HEK293 (cell line): ENCODE results near the gene SMIM29.

Experiments
- CTCF ChIA-PET: fragments of 350-600 bp; formaldehyde crosslinking; extraction: SDS; loops from one replicate; lab custom pipeline; 2021; ENCODE audit warnings: antibody characterized with exemption; lab: Yijun Ruan, JAX
- POLR2A ChIA-PET: fragments of 300-600 bp; formaldehyde crosslinking; extraction: SDS; loops from one replicate; lab custom pipeline; 2020; ENCODE audit warnings: antibody characterized with exemption, inconsistent platforms; lab: Yijun Ruan, JAX
- H3K27ac ChIP-seq: fragments of 200-500 bp; sonication (Bioruptor generic); 2 replicates; pipeline ENCODE4 v1.5.1; 2014; ENCODE audit warnings: low read depth, low read length, control low read depth, inconsistent platforms; ENCODE audit errors: extremely low read depth
- H3K36me3 ChIP-seq, 2 experiments: fragments of 200-500 bp in 1 of 2; sonication (Bioruptor generic) in 1 of 2; 1 replicate in 1 of 2; 2 replicates in 1 of 2; pipeline ENCODE4 v1.5.1; 2014 to 2017; ENCODE audit warnings: inconsistent platforms in 2 of 2, low read length in 2 of 2; ENCODE audit not compliant: control insufficient read depth in 2 of 2, insufficient read depth in 1 of 2
- H3K4me1 ChIP-seq: fragments of 200-500 bp; sonication (Bioruptor generic); 2 replicates; pipeline ENCODE4 v1.5.1; 2014; ENCODE audit warnings: mild to moderate bottlenecking, low read length, inconsistent platforms; ENCODE audit not compliant: control insufficient read depth, insufficient read depth
- H3K4me3 ChIP-seq: 2 replicates; pipeline ENCODE4 v1.5.1; 2011; ENCODE audit warnings: low read depth, mild to moderate bottlenecking, control low read depth, low read length, moderate library complexity
- H3K9me3 ChIP-seq: fragments of 200-500 bp; sonication (Bioruptor generic); 2 replicates; pipeline ENCODE4 v1.5.1; 2014; ENCODE audit warnings: low read depth, low read length, inconsistent platforms; ENCODE audit not compliant: control insufficient read depth, insufficient read depth
- EGR2 ChIP-seq: fragments of 450-650 bp; formaldehyde crosslinking; IDR thresholded peaks from 2 replicates; pipeline ENCODE4 v1.5.1; 2016; ENCODE audit warnings: low read depth, missing biosample characterization, missing genetic modification characterization
- GLIS2 ChIP-seq: fragments of 450-650 bp; formaldehyde crosslinking; IDR thresholded peaks from 2 replicates; pipeline ENCODE4 v1.5.1; 2016; ENCODE audit warnings: missing biosample characterization, missing genetic modification characterization
- OVOL3 ChIP-seq: fragments of 450-650 bp; formaldehyde crosslinking; IDR thresholded peaks from 2 replicates; pipeline ENCODE4 v1.5.1; 2016; ENCODE audit warnings: missing biosample characterization, missing genetic modification characterization
- PRDM1 ChIP-seq: fragments of 450-650 bp; formaldehyde crosslinking; IDR thresholded peaks from 2 replicates; pipeline ENCODE4; 2016; ENCODE audit warnings: missing biosample characterization, missing genetic modification characterization
- SCRT1 ChIP-seq: fragments of 450-650 bp; formaldehyde crosslinking; IDR thresholded peaks from 2 replicates; pipeline ENCODE4 v1.5.1; 2016; ENCODE audit warnings: missing biosample characterization, missing genetic modification characterization, borderline replicate concordance
- SCRT2 ChIP-seq: fragments of 450-650 bp; formaldehyde crosslinking; IDR thresholded peaks from 2 replicates; pipeline ENCODE4 v1.5.1; 2016; ENCODE audit warnings: missing biosample characterization, missing genetic modification characterization
- WT1 ChIP-seq: fragments of 450-650 bp; formaldehyde crosslinking; IDR thresholded peaks from 2 replicates; pipeline ENCODE4 v1.5.1; 2016; ENCODE audit warnings: missing biosample characterization, missing genetic modification characterization
- YY1 ChIP-seq: fragments of 450-650 bp; formaldehyde crosslinking; IDR thresholded peaks from 2 replicates; pipeline ENCODE4 v1.5.1; 2018; ENCODE audit warnings: missing biosample characterization, missing genetic modification characterization
- ZFHX2 ChIP-seq: fragments of 450-650 bp; formaldehyde crosslinking; conservative IDR thresholded peaks from 2 replicates; pipeline ENCODE4 v1.5.1; 2016; ENCODE audit warnings: missing biosample characterization, missing genetic modification characterization
- ZNF112 ChIP-seq: fragments of 450-650 bp; formaldehyde crosslinking; IDR thresholded peaks from 2 replicates; pipeline ENCODE4 v1.5.0; 2017; ENCODE audit warnings: missing biosample characterization, missing genetic modification characterization
- ZNF132 ChIP-seq: fragments of 450-650 bp; formaldehyde crosslinking; IDR thresholded peaks from 2 replicates; pipeline ENCODE4 v1.5.1; 2017; ENCODE audit warnings: missing biosample characterization, missing genetic modification characterization, borderline replicate concordance
- ZNF140 ChIP-seq: fragments of 450-650 bp; formaldehyde crosslinking; IDR thresholded peaks from 2 replicates; pipeline ENCODE4 v1.5.1; 2016; ENCODE audit warnings: missing biosample characterization, missing genetic modification characterization
- ZNF157 ChIP-seq: fragments of 450-650 bp; formaldehyde crosslinking; IDR thresholded peaks from 2 replicates; pipeline ENCODE4 v1.5.1; 2016; ENCODE audit warnings: missing biosample characterization, missing genetic modification characterization
- ZNF169 ChIP-seq: fragments of 450-650 bp; formaldehyde crosslinking; IDR thresholded peaks from 2 replicates; pipeline ENCODE4 v1.5.1; 2016; ENCODE audit warnings: missing biosample characterization, missing genetic modification characterization
- ZNF184 ChIP-seq: fragments of 450-650 bp; IDR thresholded peaks from 2 replicates; pipeline ENCODE4 v1.5.1; 2018; ENCODE audit warnings: missing biosample characterization, mild to moderate bottlenecking, missing genetic modification characterization
- ZNF239 ChIP-seq: fragments of 450-650 bp; formaldehyde crosslinking; IDR thresholded peaks from 2 replicates; pipeline ENCODE4 v1.5.1; 2016; ENCODE audit warnings: missing biosample characterization, missing genetic modification characterization
- ZNF274 ChIP-seq, 2 experiments: fragments of 200-500 bp in 1 of 2; fragments of 450-650 bp in 1 of 2; sonication (Bioruptor generic) in 1 of 2; formaldehyde crosslinking in 1 of 2; IDR thresholded peaks; 2 replicates each; pipeline versions ENCODE4 v1.5.1 to v1.6.1; 2014 to 2016; ENCODE audit warnings: borderline replicate concordance in 1 of 2, inconsistent platforms in 1 of 2, low read length in 1 of 2, missing biosample characterization in 1 of 2, missing genetic modification characterization in 1 of 2
- ZNF302 ChIP-seq: fragments of 450-650 bp; formaldehyde crosslinking; IDR thresholded peaks from 2 replicates; pipeline ENCODE4 v1.5.1; 2016; ENCODE audit warnings: missing biosample characterization, missing genetic modification characterization, low read depth
- ZNF341 ChIP-seq: fragments of 450-650 bp; formaldehyde crosslinking; IDR thresholded peaks from 2 replicates; pipeline ENCODE4; 2016; ENCODE audit warnings: low read depth, missing biosample characterization, missing genetic modification characterization
- ZNF560 ChIP-seq: fragments of 450-650 bp; formaldehyde crosslinking; IDR thresholded peaks from 2 replicates; pipeline ENCODE4 v1.5.1; 2017; ENCODE audit warnings: missing biosample characterization, missing genetic modification characterization, borderline replicate concordance
- ZNF610 ChIP-seq: fragments of 450-650 bp; formaldehyde crosslinking; IDR thresholded peaks from 2 replicates; pipeline ENCODE4 v1.5.1; 2016; ENCODE audit warnings: missing biosample characterization, missing genetic modification characterization, borderline replicate concordance
- ZNF621 ChIP-seq: fragments of 450-650 bp; formaldehyde crosslinking; IDR thresholded peaks from 2 replicates; pipeline ENCODE4 v1.5.1; 2017; ENCODE audit warnings: missing biosample characterization, missing genetic modification characterization
- ZNF747 ChIP-seq: fragments of 450-650 bp; formaldehyde crosslinking; IDR thresholded peaks from 2 replicates; pipeline ENCODE4 v1.5.1; 2016; ENCODE audit warnings: missing biosample characterization, missing genetic modification characterization
- ZNF777 ChIP-seq: fragments of 450-650 bp; formaldehyde crosslinking; IDR thresholded peaks from 2 replicates; pipeline ENCODE4 v1.5.1; 2017; ENCODE audit warnings: missing biosample characterization, missing genetic modification characterization, borderline replicate concordance
- TF ChIP-seq, protein P1 (sequence below): fragments of 450-650 bp; formaldehyde crosslinking; IDR thresholded peaks from 2 replicates; pipeline ENCODE4 v1.5.1; 2016; ENCODE audit warnings: missing biosample characterization, missing genetic modification characterization

The SMIM29 gene

DNA sequence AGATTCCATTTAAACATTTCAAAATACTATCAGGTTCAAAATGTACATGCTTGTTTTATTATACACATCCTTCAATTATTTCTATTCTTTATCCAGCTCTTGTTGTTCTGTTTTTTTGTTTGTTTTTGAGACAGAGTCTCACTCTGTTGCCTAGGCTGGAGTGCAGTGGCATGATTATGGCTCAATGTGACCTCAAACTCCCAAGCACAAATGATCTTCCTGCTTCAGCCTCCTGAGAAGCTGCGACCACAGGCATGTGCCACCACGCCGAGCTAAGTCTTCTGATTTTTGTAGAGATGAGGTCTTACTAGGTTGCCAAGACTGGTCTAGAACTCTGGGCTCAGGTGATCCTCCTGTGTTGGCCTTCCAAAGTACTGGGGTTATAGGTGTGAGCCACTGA, 44.1 kb upstream of the SMIM29 start (continued):
- TF ChIP-seq ZNF157 (no peak), ZNF132 (tag by site-specific recombination) (no peak), SCRT2 (tag by site-specific recombination) (no peak)

DNA sequence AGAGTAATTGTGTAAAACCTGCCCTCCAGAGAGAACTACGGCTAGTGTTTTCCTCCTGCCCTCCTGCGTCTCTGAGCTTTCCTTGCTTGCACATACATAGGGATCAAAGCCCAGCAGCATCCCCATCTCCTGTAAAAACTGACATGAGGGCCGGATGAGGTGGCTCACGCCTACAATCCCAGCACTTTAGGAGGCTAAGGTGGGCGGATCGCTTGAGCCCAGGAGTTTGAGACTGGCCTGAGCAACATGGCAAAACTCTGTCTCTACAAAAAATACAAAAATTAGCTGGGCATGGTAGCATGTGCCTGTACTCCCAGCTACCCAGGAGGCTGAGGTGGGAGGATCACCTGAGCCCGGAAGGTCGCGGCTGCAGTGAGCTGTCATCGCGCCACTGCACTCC, 40.3 kb upstream of the SMIM29 start:
- ChIA-PET POLR2A (interaction anchor here (0.6 kb wide), 1 partner anchor 127 kb away, joined by 3 read pairs; no protein-coding TSS in a partner anchor), CTCF (no interaction called here)
- H3K4me1 ChIP-seq: no peaks in the 10 kb centered on the region
- no peak overlapping the region for H3K27ac ChIP-seq
- H3K9me3 ChIP-seq: no peaks in the 10 kb centered on the region
- peaks cover 5 to 23% of the 10 kb centered on the region in 2 experiments; a peak in 2 of 3 replicates for H3K36me3 ChIP-seq
- H3K4me3 ChIP-seq: no peak overlapping the region
- no peak for TF ChIP-seq SCRT2 (tag by site-specific recombination)
- peak; percentile 81 for TF ChIP-seq ZFHX2
- TF ChIP-seq ZNF621 (tag by site-specific recombination): no peak
- no peak for TF ChIP-seq ZNF274 (IDR thresholded peaks at IDR 0.05; ENCODE audit: low read length)
- TF ChIP-seq ZNF274 (tag by site-specific recombination; IDR thresholded peaks at IDR 0.05; ENCODE audit: borderline replicate concordance): no peak
- peak; percentile 71 for TF ChIP-seq EGR2 (tag by site-specific recombination)
- TF ChIP-seq ZNF184 (tag by site-specific recombination): no peak
- TF ChIP-seq, all 188 proteins: peak for 2

DNA sequence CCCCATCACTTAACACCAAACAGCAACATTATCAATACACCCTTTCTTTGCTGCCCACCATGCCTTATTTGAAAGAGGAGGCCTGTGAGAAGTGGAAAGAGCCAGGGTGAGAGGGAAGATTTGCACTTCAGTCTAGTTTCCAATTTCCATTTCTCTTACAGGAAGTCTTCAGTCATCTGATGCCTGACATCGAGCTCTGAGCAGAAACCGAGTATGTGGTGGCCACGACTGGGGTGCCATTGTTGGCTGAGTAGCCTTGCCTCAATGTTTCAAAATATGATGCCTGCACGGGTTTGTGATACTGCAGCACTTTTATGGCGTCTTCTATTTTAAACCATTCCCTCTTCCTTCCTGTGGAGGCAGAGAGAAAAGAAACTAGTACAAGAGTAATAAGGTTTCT, 39.8 kb upstream of the SMIM29 start:
- Histone ChIP-seq H3K9me3 (no peaks in the 10 kb centered on the region), H3K36me3 (peaks cover 5 to 28% of the 10 kb centered on the region in 2 experiments; a peak in 2 of 3 replicates), H3K4me1 (no peaks in the 10 kb centered on the region), H3K27ac (no peak overlapping the region), H3K4me3 (no peak overlapping the region)
- TF ChIP-seq YY1 (tag by site-specific recombination): no peak
- no peak for TF ChIP-seq WT1 (tag by site-specific recombination)
- TF ChIP-seq PRDM1 (tag by site-specific recombination): no peak
- no peak for TF ChIP-seq ZNF610 (tag by site-specific recombination)
- no peak for TF ChIP-seq ZNF341 (tag by site-specific recombination)
- TF ChIP-seq ZNF302: no peak
- TF ChIP-seq, protein P1, sequence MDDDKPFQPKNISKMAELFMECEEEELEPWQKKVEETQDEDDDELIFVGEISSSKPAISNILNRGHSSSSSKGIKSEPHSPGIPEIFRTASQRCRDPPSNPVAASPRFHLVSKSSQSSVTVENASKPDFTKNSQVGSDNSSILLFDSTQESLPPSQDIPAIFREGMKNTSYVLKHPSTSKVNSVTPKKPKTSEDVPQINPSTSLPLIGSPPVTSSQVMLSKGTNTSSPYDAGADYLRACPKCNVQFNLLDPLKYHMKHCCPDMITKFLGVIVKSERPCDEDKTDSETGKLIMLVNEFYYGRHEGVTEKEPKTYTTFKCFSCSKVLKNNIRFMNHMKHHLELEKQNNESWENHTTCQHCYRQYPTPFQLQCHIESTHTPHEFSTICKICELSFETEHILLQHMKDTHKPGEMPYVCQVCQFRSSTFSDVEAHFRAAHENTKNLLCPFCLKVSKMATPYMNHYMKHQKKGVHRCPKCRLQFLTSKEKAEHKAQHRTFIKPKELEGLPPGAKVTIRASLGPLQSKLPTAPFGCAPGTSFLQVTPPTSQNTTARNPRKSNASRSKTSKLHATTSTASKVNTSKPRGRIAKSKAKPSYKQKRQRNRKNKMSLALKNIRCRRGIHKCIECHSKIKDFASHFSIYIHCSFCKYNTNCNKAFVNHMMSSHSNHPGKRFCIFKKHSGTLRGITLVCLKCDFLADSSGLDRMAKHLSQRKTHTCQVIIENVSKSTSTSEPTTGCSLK (tag by site-specific recombination): no peak
- no peak for TF ChIP-seq ZNF747 (tag by site-specific recombination)
- no peak for TF ChIP-seq ZNF777 (tag by site-specific recombination)
- no peak for TF ChIP-seq ZNF140
- no peak for TF ChIP-seq SCRT1 (tag by site-specific recombination)
- no peak for TF ChIP-seq ZNF169
- TF ChIP-seq ZNF112 (tag by site-specific recombination): no peak
- TF ChIP-seq ZNF560: no peak
- TF ChIP-seq OVOL3 (tag by site-specific recombination): no peak
- TF ChIP-seq ZNF239 (tag by site-specific recombination): no peak
- no peak for TF ChIP-seq GLIS2 (tag by site-specific recombination)
- ChIA-PET CTCF (no interaction called here), POLR2A (no interaction called here)
